Upper lobe of left lung (tissue), 6 donors: Measurements from ENCODE around the gene MXI1. TPM values are rescaled to one million over a fixed set of nuclear protein-coding genes. Genes with fewer than 3 reads are reported as not detected.

Experiments used
- ATAC-seq, 2 donors: fragments of 200-7000 bp; cut with Tn5 transposase; one replicate each; pipeline ENCODE4 v1.9.1; 2022; ENCODE audit warnings: mild to moderate bottlenecking in 2 of 2, moderate library complexity in 2 of 2; ENCODE audit not compliant: low FRiP score in 2 of 2
- DNase-seq, 2 donors: peaks; one replicate each; pipeline ENCODE4 v3.0.0-alpha.2; 2019 to 2020
- H3K27ac ChIP-seq, 4 donors: fragments of 200-600 bp; sonication (generic); one replicate each; pipeline ENCODE4 v1.5.1; 2016 to 2019
- H3K27me3 ChIP-seq, 4 donors: fragments of 200-600 bp; sonication (generic); one replicate each; pipeline ENCODE4 v1.5.1; 2017 to 2019
- H3K36me3 ChIP-seq, 4 donors: fragments of 200-600 bp; sonication (generic); one replicate each; pipeline ENCODE4 v1.5.1; 2016 to 2019
- H3K4me1 ChIP-seq, 4 donors: fragments of 200-600 bp; sonication (generic); one replicate each; pipeline ENCODE4 v1.5.1; 2018 to 2019
- H3K4me3 ChIP-seq, 4 donors: fragments of 200-600 bp; sonication (generic); one replicate each; pipeline ENCODE4 v1.5.1; 2017 to 2019; ENCODE audit warnings: mild to moderate bottlenecking in 2 of 4, moderate library complexity in 1 of 4
- H3K9me3 ChIP-seq, 4 donors: fragments of 200-600 bp; sonication (generic); one replicate each; pipeline ENCODE4 v1.5.1; 2018 to 2019
- EP300 ChIP-seq, 4 donors: sonication (generic); formaldehyde crosslinking; IDR thresholded peaks; one replicate each; pipeline ENCODE4 v1.5.1; 2017; ENCODE audit warnings: antibody characterized with exemption in 4 of 4, control low read depth in 2 of 4
- POLR2A ChIP-seq, 4 donors: fragments of 450-650 bp; IDR thresholded peaks; one replicate each; pipeline ENCODE4 v1.5.1; 2016 to 2017; ENCODE audit warnings: antibody characterized with exemption in 4 of 4, mild to moderate bottlenecking in 2 of 4
- POLR2AphosphoS5 ChIP-seq, 2 donors: sonication (generic); formaldehyde crosslinking; IDR thresholded peaks; one replicate each; pipeline ENCODE4 v1.5.1; 2017; ENCODE audit warnings: antibody characterized with exemption in 2 of 2
- WGBS, 2 donors: methylation state at CpG; one replicate each; pipeline ENCODE4 v1.1.5; 2017 to 2018; 5-methylcytosine and 5-hydroxymethylcytosine counted together
- total RNA-seq, 6 donors: library from RNA; depleted of rRNA in 4 of 6; stranded (reverse); fragments of >200 nt in 4 of 6; gene quantifications; one replicate each; pipeline versions ENCODE4 v1.1.0 to v1.2.1, GENCODE V29; 2016 to 2021
- TF ChIP-seq, protein P1 (sequence below), 6 experiments: fragments of 450-650 bp in 4 of 6; fragments of 200-600 bp in 2 of 6; sonication (generic) in 2 of 6; IDR thresholded peaks; one replicate each; pipeline ENCODE4 v1.5.1; 2016 to 2019; ENCODE audit warnings: antibody characterized with exemption in 6 of 6
- donor health status: DM: no; HTN: no; CAD: no; lungs with moderate emphysema.
- donor health status: DM: no; HTN: yes; CAD: no; lungs with severe emphysema.

MXI1 gene
- total RNA-seq, 6 donors from 2014 or later = 27.7 to 90.1 (median 45.2) TPM

DNA sequence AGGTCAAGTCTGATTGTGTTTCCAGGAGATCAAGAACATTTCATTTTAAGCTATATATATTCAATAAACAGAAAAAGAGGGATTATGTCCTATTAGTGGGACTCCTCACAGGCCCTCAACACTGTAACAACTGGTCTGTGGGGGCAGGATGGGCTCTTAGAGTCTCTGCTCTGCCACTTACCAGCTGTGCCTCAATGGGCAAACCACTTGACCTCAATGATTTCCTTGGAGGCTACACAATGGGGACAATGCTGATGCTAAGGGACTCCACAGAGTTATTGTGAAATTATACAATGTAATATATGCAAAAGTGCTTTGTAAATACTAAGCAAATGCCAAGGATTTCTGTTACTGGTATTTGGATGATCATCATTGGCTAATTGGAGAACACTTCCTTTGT lies 33.2 kb upstream of the MXI1 start:
- DNase-seq (no peak), ATAC-seq (no peak)
- no peaks in the 10 kb centered on the region for H3K27me3 ChIP-seq
- H3K4me1 ChIP-seq = peaks cover 6 to 16% (median 12%) of the 10 kb centered on the region in 4 donors
- H3K9me3 ChIP-seq = no peaks in the 10 kb centered on the region
- H3K4me3 ChIP-seq = no peak overlapping the region
- no peaks in the 10 kb centered on the region for H3K36me3 ChIP-seq
- TF ChIP-seq EP300 (IDR thresholded peaks at IDR 0.05) (no peak), POLR2A (IDR thresholded peaks at IDR 0.05) (no peak), POLR2AphosphoS5 (IDR thresholded peaks at IDR 0.05) (no peak)
- TF ChIP-seq, protein P1, sequence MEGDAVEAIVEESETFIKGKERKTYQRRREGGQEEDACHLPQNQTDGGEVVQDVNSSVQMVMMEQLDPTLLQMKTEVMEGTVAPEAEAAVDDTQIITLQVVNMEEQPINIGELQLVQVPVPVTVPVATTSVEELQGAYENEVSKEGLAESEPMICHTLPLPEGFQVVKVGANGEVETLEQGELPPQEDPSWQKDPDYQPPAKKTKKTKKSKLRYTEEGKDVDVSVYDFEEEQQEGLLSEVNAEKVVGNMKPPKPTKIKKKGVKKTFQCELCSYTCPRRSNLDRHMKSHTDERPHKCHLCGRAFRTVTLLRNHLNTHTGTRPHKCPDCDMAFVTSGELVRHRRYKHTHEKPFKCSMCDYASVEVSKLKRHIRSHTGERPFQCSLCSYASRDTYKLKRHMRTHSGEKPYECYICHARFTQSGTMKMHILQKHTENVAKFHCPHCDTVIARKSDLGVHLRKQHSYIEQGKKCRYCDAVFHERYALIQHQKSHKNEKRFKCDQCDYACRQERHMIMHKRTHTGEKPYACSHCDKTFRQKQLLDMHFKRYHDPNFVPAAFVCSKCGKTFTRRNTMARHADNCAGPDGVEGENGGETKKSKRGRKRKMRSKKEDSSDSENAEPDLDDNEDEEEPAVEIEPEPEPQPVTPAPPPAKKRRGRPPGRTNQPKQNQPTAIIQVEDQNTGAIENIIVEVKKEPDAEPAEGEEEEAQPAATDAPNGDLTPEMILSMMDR (IDR thresholded peaks at IDR 0.05) = no peak
- no peak overlapping the region for H3K27ac ChIP-seq

DNA sequence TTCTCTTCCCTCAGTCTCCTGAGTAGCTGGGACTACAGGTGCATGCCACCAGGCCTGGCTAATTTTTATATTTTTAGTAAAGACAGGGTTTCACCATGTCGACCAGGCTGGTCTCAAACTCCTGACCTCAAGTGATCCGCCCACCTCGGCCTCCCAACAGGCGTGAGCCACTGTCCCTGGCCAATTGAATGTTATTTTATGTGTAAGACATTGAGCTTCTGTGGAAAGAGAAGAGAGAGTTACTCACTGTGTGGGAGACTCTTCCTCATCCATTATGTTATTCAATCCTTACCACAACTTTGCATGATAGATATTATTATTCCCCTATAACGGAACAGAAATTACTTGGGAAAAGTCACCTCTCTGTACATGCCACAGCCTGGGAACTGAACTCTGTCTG lies 32.6 kb upstream of the MXI1 start:
- H3K4me3 ChIP-seq = no peak overlapping the region
- WGBS, 2 donors = 87 to 94% methylated on average over 5 of the region's 5 CpGs
- H3K36me3 ChIP-seq = no peaks in the 10 kb centered on the region
- no peaks in the 10 kb centered on the region for H3K9me3 ChIP-seq
- no peak for DNase-seq
- H3K4me1 ChIP-seq = peaks cover 6 to 16% (median 12%) of the 10 kb centered on the region in 4 donors
- ATAC-seq = no peak
- TF ChIP-seq, protein P1 (IDR thresholded peaks at IDR 0.05) = no peak
- TF ChIP-seq EP300 (IDR thresholded peaks at IDR 0.05) = no peak
- no peak for TF ChIP-seq POLR2AphosphoS5 (IDR thresholded peaks at IDR 0.05)
- TF ChIP-seq POLR2A (IDR thresholded peaks at IDR 0.05) = no peak
- no peaks in the 10 kb centered on the region for H3K27me3 ChIP-seq
- H3K27ac ChIP-seq = no peak overlapping the region

DNA sequence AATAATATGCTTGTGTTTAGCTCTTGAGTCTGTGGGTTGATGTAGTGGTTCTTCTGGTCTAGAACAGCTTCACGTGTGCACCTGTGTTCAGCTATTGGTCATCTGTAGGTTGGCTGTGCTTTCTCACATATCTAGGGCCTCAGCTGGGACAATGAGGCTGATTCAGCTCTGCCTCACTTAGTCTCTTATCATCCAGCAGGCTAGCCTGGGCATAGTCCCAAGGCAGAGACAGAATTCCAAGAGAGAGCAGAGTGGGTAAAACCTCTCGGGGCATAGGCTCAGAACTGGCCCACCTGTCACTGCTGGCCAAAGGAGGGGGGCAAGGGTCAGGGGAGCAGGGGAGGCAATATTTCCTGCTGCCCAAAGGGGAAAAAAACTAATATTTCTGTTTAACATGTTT lies 32.0 kb upstream of the MXI1 start:
- H3K27ac ChIP-seq = no peak overlapping the region
- no peaks in the 10 kb centered on the region for H3K36me3 ChIP-seq
- H3K27me3 ChIP-seq = no peaks in the 10 kb centered on the region
- DNase-seq (no peak), ATAC-seq (no peak)
- peaks cover 2 to 12% (median 6%) of the 10 kb centered on the region in 4 donors for H3K4me1 ChIP-seq
- TF ChIP-seq EP300 (IDR thresholded peaks at IDR 0.05) (no peak), POLR2A (IDR thresholded peaks at IDR 0.05) (no peak), POLR2AphosphoS5 (IDR thresholded peaks at IDR 0.05) (no peak)
- TF ChIP-seq, protein P1 (IDR thresholded peaks at IDR 0.05) = no peak
- no peak overlapping the region for H3K4me3 ChIP-seq
- no peaks in the 10 kb centered on the region for H3K9me3 ChIP-seq
- WGBS, 2 donors = 90 to 95% methylated on average over 2 of the region's 2 CpGs

DNA sequence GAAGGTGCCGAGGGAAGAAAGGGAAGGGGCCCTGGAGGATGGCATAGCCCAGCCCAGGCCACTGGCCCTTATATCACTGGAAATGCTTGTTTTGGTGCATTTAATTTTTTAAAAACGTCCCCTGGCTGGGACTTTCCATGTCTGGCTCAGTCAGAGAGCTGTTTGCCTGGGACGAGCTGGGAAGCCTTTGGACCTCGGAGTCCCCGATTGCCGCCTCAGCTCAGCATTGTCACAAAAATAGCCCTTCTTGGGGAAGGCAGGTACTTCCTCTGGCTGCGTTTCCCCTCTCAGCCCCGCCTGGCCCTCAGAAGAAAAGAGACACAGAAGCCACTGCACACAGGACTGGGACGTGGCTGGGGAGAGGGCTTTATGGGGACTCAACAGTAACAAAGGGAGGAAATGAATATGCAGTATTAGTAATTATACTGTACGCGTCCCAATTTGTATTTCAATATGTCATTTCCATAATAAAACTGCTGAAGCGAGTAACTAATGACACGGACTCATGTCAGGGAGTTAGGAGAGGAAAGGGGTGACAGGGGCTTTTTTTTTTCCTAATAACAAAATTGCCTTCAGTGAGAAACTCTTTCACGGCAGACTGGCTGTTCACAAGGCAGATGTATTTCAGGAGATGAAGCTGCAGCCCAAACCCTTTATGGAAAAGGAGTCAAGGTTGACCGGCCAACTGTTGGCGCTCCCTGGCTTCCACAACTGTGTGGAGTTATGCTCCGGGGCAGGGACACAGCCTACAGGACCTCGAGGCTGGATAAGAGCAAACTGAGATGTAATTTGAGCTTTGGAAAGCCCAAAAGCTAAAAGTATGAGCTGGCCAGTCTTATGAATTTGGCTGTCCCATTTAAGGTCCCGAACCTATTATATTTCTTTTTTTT lies 31.0 kb upstream of the MXI1 start:
- Histone ChIP-seq H3K9me3 (no peaks in the 10 kb centered on the region), H3K4me3 (no peak overlapping the region), H3K36me3 (no peaks in the 10 kb centered on the region), H3K4me1 (peaks cover 0 to 4% (median 2%) of the 10 kb centered on the region in 4 donors), H3K27ac (no peak overlapping the region), H3K27me3 (no peaks in the 10 kb centered on the region)
- TF ChIP-seq, protein P1 (IDR thresholded peaks at IDR 0.05) = no peak
- TF ChIP-seq POLR2A (IDR thresholded peaks at IDR 0.05) (no peak), POLR2AphosphoS5 (IDR thresholded peaks at IDR 0.05) (no peak), EP300 (IDR thresholded peaks at IDR 0.05) (no peak)
- 47 to 49% methylated on average over 14 to 19 of the region's 19 CpGs for WGBS, 2 donors
- ATAC-seq (no peak), DNase-seq (no peak)
